Activated T-helper 1 cell treated with anti-CD3 and anti-CD28 coated beads, Interleukin-12 subunit alpha, Interleukin-12 subunit beta, Interleukin-2, Interleukin-4 antibody, amounts not matched to agents 30 ng/mL and 10 ng/mL and 1 ng/mL, durations not matched to agents 14 hours and 24 hours and 36 hours (primary cell): ENCODE results near the gene CASTOR1. TPM values are rescaled to one million over a fixed set of nuclear protein-coding genes. Genes with fewer than 3 reads are reported as not detected.

ENCODE experiments used
- DNase-seq: peaks from one replicate; pipeline ENCODE4 v3.0.0; 2021; ENCODE audit warnings: low spot score
- H3K27ac Mint-ChIP-seq: one replicate; pipeline ENCODE4 v1.8.0; 2021; ENCODE audit warnings: mild to moderate bottlenecking, mixed read lengths
- H3K27me3 Mint-ChIP-seq: one replicate; pipeline ENCODE4 v1.8.0; 2022; ENCODE audit warnings: mild to moderate bottlenecking, moderate library complexity, mixed read lengths; ENCODE audit not compliant: insufficient read depth
- H3K36me3 Mint-ChIP-seq: one replicate; pipeline ENCODE4 v1.8.0; 2021; ENCODE audit warnings: low read depth, mixed read lengths
- H3K4me1 Mint-ChIP-seq: one replicate; pipeline ENCODE4 v1.8.0; 2021; ENCODE audit warnings: low read depth, mixed read lengths
- H3K4me3 Mint-ChIP-seq: one replicate; pipeline ENCODE4 v1.8.0; 2021; ENCODE audit warnings: mild to moderate bottlenecking, moderate library complexity, mixed read lengths
- H3K9me3 Mint-ChIP-seq: one replicate; pipeline ENCODE4 v1.8.0; 2021; ENCODE audit warnings: mixed read lengths
- intact Hi-C: fragments of 100-400 bp; cut with micrococcal nuclease; formaldehyde crosslinking; loops from one replicate; pipeline ENCODE4 v1.15.1; 2024
- total RNA-seq: library from RNA; stranded (reverse); gene quantifications from 2 replicates; pipeline ENCODE4 v1.2.3, GENCODE V29; 2022

Gene CASTOR1
- total RNA-seq, 1 donor from 2014 or later = 8.8 TPM

- Mint-ChIP-seq H3K9me3 (no peaks in the 10 kb centered on the region), H3K4me1 (peaks cover 64% of the 10 kb centered on the region), H3K4me3 (no peak overlapping the region), H3K27ac (peak overlapping the region; percentile 40), H3K36me3 (peaks cover 17% of the 10 kb centered on the region), H3K27me3 (no peaks in the 10 kb centered on the region)
- intact Hi-C loops = no loop called here
- no peak for DNase-seq
These were observed 28.2 kb downstream of the CASTOR1 start for GRCh38 chr22:30261134-30261533.

GRCh38 chr22:30260682-30261081 is 28.6 kb downstream of the CASTOR1 start:
- Mint-ChIP-seq H3K27ac (peak overlapping the region; percentile 42), H3K36me3 (peaks cover 15% of the 10 kb centered on the region), H3K9me3 (no peaks in the 10 kb centered on the region), H3K27me3 (no peaks in the 10 kb centered on the region), H3K4me1 (peaks cover 61% of the 10 kb centered on the region), H3K4me3 (no peak overlapping the region)
- DNase-seq = no peak
- intact Hi-C loops = no loop called here

DNA sequence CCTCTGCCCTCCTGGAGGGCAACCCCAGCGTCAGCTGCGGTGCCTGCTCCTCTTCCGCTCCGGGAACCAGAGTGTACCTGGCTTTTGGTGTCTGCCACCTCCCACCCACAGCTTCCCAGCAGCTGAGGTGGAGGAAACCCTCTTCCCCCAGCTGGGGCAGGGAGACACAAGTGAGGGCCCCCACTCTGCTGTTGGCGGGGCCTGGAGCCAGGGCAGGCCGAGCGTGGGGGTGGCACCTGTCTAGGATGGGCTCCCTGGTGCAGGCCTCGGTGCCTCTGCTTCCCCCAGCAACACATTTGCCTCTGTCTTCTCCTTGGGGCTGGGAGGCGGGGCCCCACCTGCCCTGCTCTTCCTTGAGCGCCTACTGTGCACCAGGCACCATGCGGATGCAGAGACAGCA is 29.0 kb downstream of the CASTOR1 start:
- Mint-ChIP-seq H3K9me3 (no peaks in the 10 kb centered on the region), H3K4me3 (no peak overlapping the region), H3K27me3 (no peaks in the 10 kb centered on the region), H3K27ac (peak overlapping the region; percentile 42), H3K4me1 (peaks cover 57% of the 10 kb centered on the region), H3K36me3 (peaks cover 15% of the 10 kb centered on the region)
- intact Hi-C loops = no loop called here
- DNase-seq = no peak

- H3K27ac Mint-ChIP-seq = no peak overlapping the region
- H3K4me3 Mint-ChIP-seq = no peak overlapping the region
- H3K4me1 Mint-ChIP-seq = peaks cover 36% of the 10 kb centered on the region
- H3K9me3 Mint-ChIP-seq = no peaks in the 10 kb centered on the region
- intact Hi-C loops = no loop called here
- H3K27me3 Mint-ChIP-seq = no peaks in the 10 kb centered on the region
- DNase-seq = no peak
- H3K36me3 Mint-ChIP-seq = no peaks in the 10 kb centered on the region
These were observed 35.0 kb downstream of the CASTOR1 start for GRCh38 chr22:30254314-30254713.

DNA sequence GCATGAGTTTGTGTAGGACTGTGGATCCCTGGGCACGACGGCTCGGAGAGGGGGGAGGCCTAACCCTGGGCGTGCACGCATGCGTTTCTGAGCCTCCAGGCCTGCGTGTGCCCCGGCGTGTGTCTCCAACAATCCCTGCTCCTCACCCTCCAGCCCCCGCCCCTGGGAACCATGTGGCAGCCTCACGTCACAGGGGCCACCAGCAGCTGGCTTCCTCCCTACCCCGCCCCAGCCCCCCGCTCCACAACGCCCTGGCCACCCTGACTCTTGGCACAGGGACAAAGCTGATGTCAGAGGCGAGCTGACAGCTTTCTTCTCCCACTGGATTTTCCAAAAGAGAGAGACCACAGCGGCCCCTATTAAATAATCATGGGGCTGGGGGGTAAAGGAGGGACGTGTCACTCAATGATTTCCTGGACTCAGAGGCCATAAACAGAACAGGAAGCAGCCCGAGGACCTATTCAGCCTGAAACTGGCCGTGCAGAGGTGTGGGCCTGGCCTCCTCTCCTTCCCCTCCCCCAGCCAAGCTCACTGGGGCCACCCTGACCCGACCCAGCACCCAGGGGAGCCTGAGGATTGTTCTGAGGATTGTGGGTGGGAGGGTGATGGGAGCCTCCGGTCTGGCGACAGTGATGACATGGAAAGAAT is 36.0 kb downstream of the CASTOR1 start:
- intact Hi-C loops = no loop called here
- Mint-ChIP-seq H3K4me3 (no peak overlapping the region), H3K27ac (peak overlapping the region; percentile 9), H3K9me3 (no peaks in the 10 kb centered on the region), H3K36me3 (no peaks in the 10 kb centered on the region), H3K27me3 (no peaks in the 10 kb centered on the region), H3K4me1 (peaks cover 41% of the 10 kb centered on the region)
- DNase-seq = no peak

DNA sequence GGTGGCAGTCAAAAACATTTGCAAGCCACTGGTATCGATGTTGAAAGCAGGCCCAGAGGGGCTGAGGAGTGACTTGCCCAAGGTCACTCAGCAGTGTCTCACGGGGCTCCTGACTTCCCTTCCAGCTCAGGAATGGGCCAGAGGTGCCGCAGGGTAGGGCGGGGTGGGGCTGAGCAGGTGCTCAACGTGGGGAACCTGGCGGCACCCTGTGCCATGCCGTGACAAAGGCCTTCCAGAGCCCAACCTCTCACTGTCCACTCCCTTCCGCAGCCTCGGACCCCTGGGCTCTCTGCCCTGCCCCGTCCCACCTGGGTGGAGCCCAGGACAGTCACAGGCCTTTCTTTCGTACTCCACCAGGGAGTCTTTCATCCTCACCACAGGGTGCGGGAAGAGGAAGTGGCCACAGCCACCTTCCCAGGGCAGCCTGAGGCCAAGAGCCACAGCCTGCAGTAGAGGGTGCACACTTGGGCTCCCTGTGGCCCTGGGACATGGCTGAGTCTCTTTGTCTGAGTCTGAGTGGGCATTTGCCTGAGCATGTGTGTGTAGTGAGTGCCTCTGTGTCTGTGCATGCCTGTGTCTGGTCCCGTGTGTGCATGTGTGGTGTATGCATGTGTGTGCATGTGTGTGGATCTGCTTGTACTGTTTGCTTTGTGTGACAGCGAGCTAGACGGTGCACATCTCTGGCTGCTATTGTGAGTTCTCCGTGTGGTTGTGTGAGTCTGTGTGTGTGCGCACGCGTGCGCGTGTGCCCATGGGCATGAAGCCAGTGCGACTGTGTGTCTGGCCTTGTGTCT is 36.7 kb downstream of the CASTOR1 start:
- H3K9me3 Mint-ChIP-seq = no peaks in the 10 kb centered on the region
- intact Hi-C loops = no loop called here
- H3K27ac Mint-ChIP-seq = peak overlapping the region; percentile 59
- no peak for DNase-seq
- no peak overlapping the region for H3K4me3 Mint-ChIP-seq
- peaks cover 49% of the 10 kb centered on the region for H3K4me1 Mint-ChIP-seq
- no peaks in the 10 kb centered on the region for H3K27me3 Mint-ChIP-seq
- no peaks in the 10 kb centered on the region for H3K36me3 Mint-ChIP-seq

- no peaks in the 10 kb centered on the region for H3K36me3 Mint-ChIP-seq
- DNase-seq = no peak
- intact Hi-C loops = no loop called here
- H3K27ac Mint-ChIP-seq = peak overlapping the region; percentile 59
- no peak overlapping the region for H3K4me3 Mint-ChIP-seq
- H3K9me3 Mint-ChIP-seq = no peaks in the 10 kb centered on the region
- no peaks in the 10 kb centered on the region for H3K27me3 Mint-ChIP-seq
- H3K4me1 Mint-ChIP-seq = peaks cover 50% of the 10 kb centered on the region
These were observed 37.6 kb downstream of the CASTOR1 start for GRCh38 chr22:30251711-30252110.

- H3K9me3 Mint-ChIP-seq = no peaks in the 10 kb centered on the region
- H3K4me3 Mint-ChIP-seq = no peak overlapping the region
- H3K27ac Mint-ChIP-seq = peak overlapping the region; percentile 58
These were observed 38.5 kb downstream of the CASTOR1 start for GRCh38 chr22:30250661-30251267.

GRCh38 chr22:30250039-30250565 is 39.2 kb downstream of the CASTOR1 start:
- intact Hi-C loops = loop anchor here (1.0 kb wide), 1 partner anchor 142 kb away; no protein-coding TSS in a partner anchor
- DNase-seq = no peak
- Mint-ChIP-seq H3K4me3 (no peak overlapping the region), H3K4me1 (peaks cover 50% of the 10 kb centered on the region), H3K27ac (peak overlapping the region; percentile 48), H3K9me3 (no peaks in the 10 kb centered on the region), H3K36me3 (peaks cover 8% of the 10 kb centered on the region), H3K27me3 (no peaks in the 10 kb centered on the region)

More at GRCh38 chr22:30250661-30251267, 38.5 kb downstream of the CASTOR1 start:
- Mint-ChIP-seq H3K4me1 (peaks cover 44% of the 10 kb centered on the region), H3K36me3 (peaks cover 2% of the 10 kb centered on the region), H3K27me3 (no peaks in the 10 kb centered on the region)
- DNase-seq = no peak
- intact Hi-C loops = loop anchor here (1.0 kb wide), 1 partner anchor 142 kb away; no protein-coding TSS in a partner anchor

DNA sequence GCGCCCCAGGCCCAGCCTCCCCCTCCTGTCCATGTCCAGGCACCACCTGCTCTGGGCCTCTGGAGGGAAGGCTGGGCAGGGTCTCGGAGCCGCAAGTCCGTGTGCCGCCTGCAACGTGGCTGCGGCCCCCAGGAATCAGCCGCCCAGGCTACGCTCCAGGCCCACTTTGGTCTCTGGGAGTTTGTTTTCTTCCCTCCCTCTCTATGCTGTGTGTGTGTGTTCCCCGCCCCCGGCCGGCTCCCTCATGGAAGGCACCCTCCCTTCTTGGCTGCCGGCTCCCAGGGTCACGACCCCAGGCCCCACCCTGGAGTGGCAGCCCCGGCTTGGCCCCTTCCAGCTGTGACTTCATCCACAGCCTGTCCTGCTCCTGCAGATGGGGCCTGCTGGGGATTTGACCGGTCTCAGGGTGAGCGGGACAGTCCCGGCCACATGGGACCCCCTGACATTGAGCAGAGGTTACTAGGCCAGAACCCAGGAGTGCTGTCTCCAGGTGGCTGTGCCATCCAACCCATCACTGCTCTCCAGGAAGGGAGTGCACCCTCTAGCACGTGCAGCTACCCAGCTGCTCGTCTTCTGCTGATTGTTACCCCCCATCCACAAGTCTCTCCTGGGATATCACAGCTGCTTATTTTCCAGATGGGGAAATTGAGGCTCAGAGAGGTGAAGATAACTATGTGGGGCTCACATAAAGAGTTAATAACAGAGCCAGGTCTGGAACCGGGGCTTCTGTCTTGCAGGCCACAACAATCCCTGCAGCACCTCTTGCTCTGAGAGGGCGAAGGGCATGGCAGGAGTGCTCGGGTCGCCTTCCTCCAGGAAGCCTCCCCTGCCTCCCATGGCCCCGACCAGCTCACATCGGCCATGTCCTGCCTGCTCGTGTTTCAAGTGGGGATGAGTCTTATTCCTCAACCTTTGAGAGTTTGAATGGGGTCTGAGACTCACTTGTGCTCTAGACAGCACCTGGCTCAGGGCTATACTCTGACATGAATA is 40.0 kb downstream of the CASTOR1 start:
- intact Hi-C loops = loop anchor here (1.0 kb wide), 1 partner anchor 141 kb away; no protein-coding TSS in a partner anchor
- peak overlapping the region; percentile 48 for H3K27ac Mint-ChIP-seq

GRCh38 chr22:30248484-30248883 is 40.8 kb downstream of the CASTOR1 start:
- H3K4me1 Mint-ChIP-seq = peaks cover 67% of the 10 kb centered on the region
- H3K4me3 Mint-ChIP-seq = peak overlapping the region; percentile 51
- peak overlapping the region; percentile 49 for H3K27ac Mint-ChIP-seq

More for the DNA sequence above, 40.0 kb downstream of the CASTOR1 start:
- Mint-ChIP-seq H3K9me3 (no peaks in the 10 kb centered on the region), H3K4me3 (no peak overlapping the region), H3K27me3 (no peaks in the 10 kb centered on the region), H3K36me3 (peaks cover 15% of the 10 kb centered on the region), H3K4me1 (peaks cover 58% of the 10 kb centered on the region)
- no peak for DNase-seq

DNA sequence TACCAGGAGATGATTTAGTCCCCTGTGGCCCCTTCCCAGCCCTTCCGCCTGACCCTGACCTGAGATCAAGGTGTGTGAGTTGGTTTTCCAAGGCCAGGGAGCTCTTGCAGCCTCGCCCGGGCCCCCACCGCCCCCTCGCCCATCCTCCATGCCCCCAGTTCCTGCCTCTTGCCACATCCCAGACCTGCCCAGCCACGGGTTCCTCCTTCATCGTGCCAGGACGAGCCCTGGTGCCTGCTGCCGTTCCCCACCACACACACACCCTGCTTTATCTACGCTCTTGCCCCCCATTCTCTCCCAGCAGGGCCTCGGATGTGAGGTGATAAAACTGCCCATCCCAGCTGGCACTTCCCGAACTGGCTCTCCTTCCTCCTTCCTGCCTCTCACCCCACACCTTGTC is 41.3 kb downstream of the CASTOR1 start:
- H3K27me3 Mint-ChIP-seq = no peaks in the 10 kb centered on the region
- H3K9me3 Mint-ChIP-seq = no peaks in the 10 kb centered on the region
- intact Hi-C loops = loop anchor here (2.0 kb wide), 1 partner anchor 27 kb away; no protein-coding TSS in a partner anchor
- no peak for DNase-seq
- peak overlapping the region; percentile 51 for H3K4me3 Mint-ChIP-seq
- peaks cover 28% of the 10 kb centered on the region for H3K36me3 Mint-ChIP-seq
- H3K27ac Mint-ChIP-seq = peak overlapping the region; percentile 49
- H3K4me1 Mint-ChIP-seq = peaks cover 70% of the 10 kb centered on the region

More at GRCh38 chr22:30248484-30248883, 40.8 kb downstream of the CASTOR1 start:
- H3K27me3 Mint-ChIP-seq = no peaks in the 10 kb centered on the region
- H3K9me3 Mint-ChIP-seq = no peaks in the 10 kb centered on the region
- H3K36me3 Mint-ChIP-seq = peaks cover 24% of the 10 kb centered on the region
- no peak for DNase-seq
- intact Hi-C loops = no loop called here
